ENCODE data around the gene CDK6. TPM values are rescaled to one million over a fixed set of nuclear protein-coding genes. Genes with fewer than 3 reads are reported as not detected.
A peak's percentile ranks its signal among the peaks of the same experiment; 100 is the strongest.

CDK6 gene
- total and polyA plus RNA-seq, 9 of the 15 experiments (the other 6 are each of a cell fraction or from before 2014, with no cell fraction given), result 7.6 to 109 (median 44.4) TPM

DNA sequence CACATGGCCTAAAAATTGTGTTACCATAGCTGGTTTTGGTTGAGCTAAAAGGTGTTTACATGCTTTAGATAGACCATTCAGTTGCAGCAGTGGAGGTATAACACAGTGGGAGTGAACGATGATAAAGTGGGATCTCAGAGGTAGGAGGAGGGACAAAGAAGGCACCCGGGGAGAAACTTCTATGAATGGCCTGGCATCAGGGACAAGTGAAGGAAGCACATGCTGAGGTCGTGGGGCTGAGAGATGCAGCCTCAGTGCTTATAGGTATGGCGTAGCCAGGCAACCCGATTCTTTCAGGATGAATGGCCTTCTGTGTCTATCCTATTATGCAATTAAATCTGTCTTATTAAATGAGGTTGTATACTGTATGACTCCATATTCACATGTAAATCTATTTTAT is 3.9 kb upstream of the CDK6 start:
- no peak for DNase-seq (ENCODE audit: extremely low read depth in 1 of 4, low spot score in 3 of 4)
- POLR2A ChIA-PET, result no interaction called here

GRCh38 chr7:92839901-92840300 is 3.5 kb upstream of the CDK6 start:
- POLR2A ChIA-PET, result no interaction called here
- no peak overlapping the region for H3K27ac ChIP-seq (ENCODE audit: extremely low read depth, low read depth, low read length)
- DNase-seq (ENCODE audit: extremely low read depth in 1 of 4, low spot score in 3 of 4), result no peak
- no peaks in the 10 kb centered on the region for H3K36me3 ChIP-seq (ENCODE audit: control insufficient read depth, insufficient read depth, low read length)
- H3K79me2 ChIP-seq (ENCODE audit: control insufficient read depth, insufficient read depth, low read length), result peaks cover 25% of the 10 kb centered on the region
- H4K20me1 ChIP-seq (replicated peaks; ENCODE audit: control insufficient read depth, insufficient read depth, low read length), result no peaks in the 10 kb centered on the region
- no peak overlapping the region for H3K9ac ChIP-seq (ENCODE audit: insufficient read depth in 1 of 2, low read depth in 2 of 2, low read length in 2 of 2)
- intact Hi-C loops (cut with micrococcal nuclease) (loop anchor here (5.0 kb wide), 2 partner anchors 167 to 313 kb away; partner anchors contain the start of genes PEX1 and RBM48), in situ Hi-C loops (cut with MboI) (no loop called here)
- peaks cover 0 to 9% of the 10 kb centered on the region in 2 experiments; a peak in 3 of 5 replicates for H3K4me1 ChIP-seq (replicated peaks in 1 of 2; ENCODE audit: control insufficient read depth in 2 of 2, insufficient read depth in 2 of 2, low read length in 2 of 2)
- H3K27me3 ChIP-seq (ENCODE audit: control insufficient read depth in 2 of 2, insufficient read depth in 2 of 2, low read length in 2 of 2), result no peaks in the 10 kb centered on the region
- H2AFZ ChIP-seq (ENCODE audit: low read depth, low read length), result peak overlapping the region; percentile 47
- no peaks in the 10 kb centered on the region for H3K9me1 ChIP-seq (ENCODE audit: control insufficient read depth, insufficient read depth, low read length)
- TF ChIP-seq MAFK (IDR thresholded peaks at IDR 0.05; ENCODE audit: low read length) (no peak), ZNF717 (CRISPR knock-in tag; IDR thresholded peaks at IDR 0.05) (no peak), TAF1 (IDR thresholded peaks at IDR 0.05; ENCODE audit: control insufficient read depth, extremely low read depth, insufficient read depth, low read length, severe bottlenecking) (no peak), BRD9 (IDR thresholded peaks at IDR 0.05; ENCODE audit: low read depth, partially characterized antibody) (no peak), KDM4B (IDR thresholded peaks at IDR 0.05; ENCODE audit: borderline replicate concordance in 2 of 2, low read depth in 1 of 2) (no peak), SMARCE1 (IDR thresholded peaks at IDR 0.05) (no peak)
- no peak for FAIRE-seq
- BruUV-seq (replicated peaks), result no TSS peak
- CTCF ChIA-PET (ENCODE audit: low intra/inter-chr PET ratio), result no interaction called here
- no peak overlapping the region for H3K4me2 ChIP-seq (ENCODE audit: insufficient read depth, low read length)
- no peak for ATAC-seq
- no peaks in the 10 kb centered on the region for H3K9me3 ChIP-seq (replicated peaks; ENCODE audit: control insufficient read depth, insufficient read depth, low read depth, low read length)
- 13% methylated on average over 1 of the region's 1 CpG for WGBS (ENCODE audit: insufficient coverage, low coverage, missing lambda C conversion rate)
- no peak overlapping the region for H3K4me3 ChIP-seq

More for the DNA sequence above, 3.9 kb upstream of the CDK6 start:
- H3K9me1 ChIP-seq (ENCODE audit: control insufficient read depth, insufficient read depth, low read length), result no peaks in the 10 kb centered on the region
- peaks cover 0 to 5% of the 10 kb centered on the region in 2 experiments; a peak in 3 of 5 replicates for H3K4me1 ChIP-seq (replicated peaks in 1 of 2; ENCODE audit: control insufficient read depth in 2 of 2, insufficient read depth in 2 of 2, low read length in 2 of 2)
- no peaks in the 10 kb centered on the region for H3K27me3 ChIP-seq (ENCODE audit: control insufficient read depth in 2 of 2, insufficient read depth in 2 of 2, low read length in 2 of 2)
- FAIRE-seq, result no peak
- H3K36me3 ChIP-seq (ENCODE audit: control insufficient read depth, insufficient read depth, low read length), result no peaks in the 10 kb centered on the region
- CTCF ChIA-PET (ENCODE audit: low intra/inter-chr PET ratio), result no interaction called here
- no peak overlapping the region for H3K27ac ChIP-seq (ENCODE audit: extremely low read depth, low read depth, low read length)
- H3K4me3 ChIP-seq, result no peak overlapping the region
- no peak overlapping the region for H3K4me2 ChIP-seq (ENCODE audit: insufficient read depth, low read length)
- intact Hi-C loops (cut with micrococcal nuclease), result no loop called here
- in situ Hi-C loops (cut with MboI), result no loop called here
- no peak for ATAC-seq
- no peak overlapping the region for H3K9ac ChIP-seq (ENCODE audit: insufficient read depth in 1 of 2, low read depth in 2 of 2, low read length in 2 of 2)
- TF ChIP-seq ZNF133 (CRISPR knock-in tag; IDR thresholded peaks at IDR 0.05) (no peak), SPI1 (IDR thresholded peaks at IDR 0.05; ENCODE audit: borderline replicate concordance, low read depth, low read length) (no peak), ZNF23 (CRISPR knock-in tag; IDR thresholded peaks at IDR 0.05) (no peak), HMG20B (CRISPR knock-in tag; IDR thresholded peaks at IDR 0.05) (no peak), ZNF778 (CRISPR knock-in tag; IDR thresholded peaks at IDR 0.05) (no peak), ZNF217 (CRISPR knock-in tag; IDR thresholded peaks at IDR 0.05) (no peak)
- TF ChIP-seq, protein P1, sequence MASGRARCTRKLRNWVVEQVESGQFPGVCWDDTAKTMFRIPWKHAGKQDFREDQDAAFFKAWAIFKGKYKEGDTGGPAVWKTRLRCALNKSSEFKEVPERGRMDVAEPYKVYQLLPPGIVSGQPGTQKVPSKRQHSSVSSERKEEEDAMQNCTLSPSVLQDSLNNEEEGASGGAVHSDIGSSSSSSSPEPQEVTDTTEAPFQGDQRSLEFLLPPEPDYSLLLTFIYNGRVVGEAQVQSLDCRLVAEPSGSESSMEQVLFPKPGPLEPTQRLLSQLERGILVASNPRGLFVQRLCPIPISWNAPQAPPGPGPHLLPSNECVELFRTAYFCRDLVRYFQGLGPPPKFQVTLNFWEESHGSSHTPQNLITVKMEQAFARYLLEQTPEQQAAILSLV (tag; IDR thresholded peaks at IDR 0.05), result no peak
- H2AFZ ChIP-seq (ENCODE audit: low read depth, low read length), result peak overlapping the region; percentile 47
- H4K20me1 ChIP-seq (replicated peaks; ENCODE audit: control insufficient read depth, insufficient read depth, low read length), result no peaks in the 10 kb centered on the region
- WGBS (ENCODE audit: insufficient coverage, low coverage, missing lambda C conversion rate), result 56% methylated on average over 5 of the region's 5 CpGs
- peaks cover 21% of the 10 kb centered on the region for H3K79me2 ChIP-seq (ENCODE audit: control insufficient read depth, insufficient read depth, low read length)
- H3K9me3 ChIP-seq (replicated peaks; ENCODE audit: control insufficient read depth, insufficient read depth, low read depth, low read length), result no peaks in the 10 kb centered on the region
- BruUV-seq (replicated peaks), result no TSS peak

Measured in K562 (cell line).